ENCODE results near the gene ACVR1B.

Gene ACVR1B

GRCh38 chr12:51921017-51921725 lies 30.3 kb upstream of the ACVR1B start:
- H3K4me3 ChIP-seq (ENCODE audit: low read depth in 1 of 2, low read length in 1 of 2): no peak overlapping the region
- no peaks in the 10 kb centered on the region for H3K9me3 ChIP-seq
- no peak overlapping the region for H3K27ac ChIP-seq
- H3K27me3 ChIP-seq: peaks cover 6% of the 10 kb centered on the region
- H3K36me3 ChIP-seq: no peaks in the 10 kb centered on the region
- peaks cover 11 to 13% of the 10 kb centered on the region in 2 experiments for H3K4me1 ChIP-seq (ENCODE audit: control insufficient read depth in 1 of 2, insufficient read depth in 1 of 2, low read depth in 1 of 2, low read length in 1 of 2)
- TF ChIP-seq CTCF (IDR thresholded peaks at IDR 0.05): no peak

GRCh38 chr12:51922146-51922545 lies 29.4 kb upstream of the ACVR1B start:
- Histone ChIP-seq H3K9me3 (no peaks in the 10 kb centered on the region), H3K4me1 (ENCODE audit: control insufficient read depth in 1 of 2, insufficient read depth in 1 of 2, low read depth in 1 of 2, low read length in 1 of 2) (peaks cover 11 to 13% of the 10 kb centered on the region in 2 experiments), H3K36me3 (no peaks in the 10 kb centered on the region), H3K27ac (no peak overlapping the region), H3K4me3 (ENCODE audit: low read depth in 1 of 2, low read length in 1 of 2) (no peak overlapping the region), H3K27me3 (peaks cover 6% of the 10 kb centered on the region)
- TF ChIP-seq CTCF (IDR thresholded peaks at IDR 0.05): no peak

GRCh38 chr12:51922762-51923505 lies 28.6 kb upstream of the ACVR1B start:
- no peak overlapping the region for H3K27ac ChIP-seq
- H3K36me3 ChIP-seq: no peaks in the 10 kb centered on the region
- H3K4me1 ChIP-seq (ENCODE audit: control insufficient read depth in 1 of 2, insufficient read depth in 1 of 2, low read depth in 1 of 2, low read length in 1 of 2): peaks cover 11 to 13% of the 10 kb centered on the region in 2 experiments
- TF ChIP-seq CTCF (IDR thresholded peaks at IDR 0.05): no peak
- peaks cover 6% of the 10 kb centered on the region for H3K27me3 ChIP-seq
- peak overlapping the region in 1 of 2 experiments; percentile 23 for H3K4me3 ChIP-seq (ENCODE audit: low read depth in 1 of 2, low read length in 1 of 2)
- H3K9me3 ChIP-seq: no peaks in the 10 kb centered on the region

- Histone ChIP-seq H3K27ac (no peak overlapping the region), H3K27me3 (peaks cover 6% of the 10 kb centered on the region), H3K4me3 (ENCODE audit: low read depth in 1 of 2, low read length in 1 of 2) (peak overlapping the region in 1 of 2 experiments; percentile 23), H3K36me3 (no peaks in the 10 kb centered on the region), H3K4me1 (ENCODE audit: control insufficient read depth in 1 of 2, insufficient read depth in 1 of 2, low read depth in 1 of 2, low read length in 1 of 2) (peaks cover 11 to 13% of the 10 kb centered on the region in 2 experiments), H3K9me3 (no peaks in the 10 kb centered on the region)
- TF ChIP-seq CTCF (IDR thresholded peaks at IDR 0.05): peak; percentile 76
Measured at GRCh38 chr12:51923506-51924365, 27.8 kb upstream of the ACVR1B start.

- Histone ChIP-seq H3K27ac (no peak overlapping the region), H3K9me3 (no peaks in the 10 kb centered on the region), H3K36me3 (no peaks in the 10 kb centered on the region), H3K27me3 (peaks cover 6% of the 10 kb centered on the region), H3K4me1 (ENCODE audit: control insufficient read depth in 1 of 2, insufficient read depth in 1 of 2, low read depth in 1 of 2, low read length in 1 of 2) (peaks cover 11 to 13% of the 10 kb centered on the region in 2 experiments), H3K4me3 (ENCODE audit: low read depth in 1 of 2, low read length in 1 of 2) (no peak overlapping the region)
- TF ChIP-seq CTCF (IDR thresholded peaks at IDR 0.05): no peak
Measured at GRCh38 chr12:51924551-51925319, 26.8 kb upstream of the ACVR1B start.

Measured in neutrophil (primary cell).